ENCODE results near the gene C1orf198. TPM values are rescaled to one million over a fixed set of nuclear protein-coding genes. Genes with fewer than 3 reads are reported as not detected.

The C1orf198 gene
- total and polyA plus RNA-seq, 4 experiments from 2014 or later: 4.2 to 5.0 (median 4.6) TPM

- Histone ChIP-seq H3K4me3 (ENCODE audit: low read length in 2 of 2) (no peak overlapping the region), H3K36me3 (ENCODE audit: insufficient read depth, low read length) (no peaks in the 10 kb centered on the region), H3K4me1 (ENCODE audit: insufficient read depth, low read length) (peaks cover 2% of the 10 kb centered on the region), H3K9me3 (ENCODE audit: control insufficient read depth in 1 of 2, low read length in 2 of 2) (no peaks in the 10 kb centered on the region), H3K27ac (ENCODE audit: low read depth, low read length) (no peak overlapping the region), H3K27me3 (ENCODE audit: insufficient read depth, low read length) (no peaks in the 10 kb centered on the region)
- H3K4me3 Mint-ChIP-seq: peak overlapping the region in 1 of 8 donors; percentile 10
- H3K27ac Mint-ChIP-seq: no peak overlapping the region
- intact Hi-C loops (cut with micrococcal nuclease): no loop called here
- ChIA-PET CTCF (ENCODE audit: partially characterized antibody) (no interaction called here), POLR2A (ENCODE audit: partially characterized antibody) (no interaction called here)
- no peaks in the 10 kb centered on the region for H3K36me3 Mint-ChIP-seq
- H3K9me3 Mint-ChIP-seq: no peaks in the 10 kb centered on the region
- H3K27me3 Mint-ChIP-seq: no peaks in the 10 kb centered on the region
- DNase-seq: no peak
- H3K4me1 Mint-ChIP-seq: peaks cover 4 to 8% (median 6%) of the 10 kb centered on the region in 4 donors
Measured at GRCh38 chr1:230861489-230861888, 6.8 kb downstream of the C1orf198 start.

GRCh38 chr1:230860617-230861384 lies 7.5 kb downstream of the C1orf198 start:
- Mint-ChIP-seq H3K9me3 (no peaks in the 10 kb centered on the region), H3K4me3 (no peak overlapping the region), H3K4me1 (peaks cover 4 to 7% (median 5%) of the 10 kb centered on the region in 4 donors), H3K27ac (no peak overlapping the region), H3K36me3 (no peaks in the 10 kb centered on the region), H3K27me3 (no peaks in the 10 kb centered on the region)
- H3K4me3 ChIP-seq (ENCODE audit: low read length in 2 of 2): no peak overlapping the region
- no peaks in the 10 kb centered on the region for H3K36me3 ChIP-seq (ENCODE audit: insufficient read depth, low read length)
- POLR2A ChIA-PET (ENCODE audit: partially characterized antibody): no interaction called here
- intact Hi-C loops (cut with micrococcal nuclease): no loop called here
- H3K27ac ChIP-seq (ENCODE audit: low read depth, low read length): no peak overlapping the region
- H3K9me3 ChIP-seq (ENCODE audit: control insufficient read depth in 1 of 2, low read length in 2 of 2): no peaks in the 10 kb centered on the region
- CTCF ChIA-PET (ENCODE audit: partially characterized antibody): no interaction called here
- no peak for DNase-seq
- no peaks in the 10 kb centered on the region for H3K27me3 ChIP-seq (ENCODE audit: insufficient read depth, low read length)
- H3K4me1 ChIP-seq (ENCODE audit: insufficient read depth, low read length): no peaks in the 10 kb centered on the region

GRCh38 chr1:230858918-230859729 lies 9.2 kb downstream of the C1orf198 start:
- no peaks in the 10 kb centered on the region for H3K4me1 ChIP-seq (ENCODE audit: insufficient read depth, low read length)
- Mint-ChIP-seq H3K9me3 (no peaks in the 10 kb centered on the region), H3K4me1 (peaks cover 3 to 7% (median 5%) of the 10 kb centered on the region in 4 donors), H3K27ac (no peak overlapping the region), H3K36me3 (no peaks in the 10 kb centered on the region), H3K27me3 (no peaks in the 10 kb centered on the region), H3K4me3 (no peak overlapping the region)
- ChIA-PET CTCF (ENCODE audit: partially characterized antibody) (no interaction called here), POLR2A (ENCODE audit: partially characterized antibody) (no interaction called here)
- intact Hi-C loops (cut with micrococcal nuclease): no loop called here
- no peak for DNase-seq
- no peaks in the 10 kb centered on the region for H3K27me3 ChIP-seq (ENCODE audit: insufficient read depth, low read length)
- no peaks in the 10 kb centered on the region for H3K9me3 ChIP-seq (ENCODE audit: control insufficient read depth in 1 of 2, low read length in 2 of 2)
- no peak overlapping the region for H3K27ac ChIP-seq (ENCODE audit: low read depth, low read length)
- H3K4me3 ChIP-seq (ENCODE audit: low read length in 2 of 2): no peak overlapping the region
- no peaks in the 10 kb centered on the region for H3K36me3 ChIP-seq (ENCODE audit: insufficient read depth, low read length)

- DNase-seq: no peak
Measured at GRCh38 chr1:230858236-230858820, 10.0 kb downstream of the C1orf198 start.

GRCh38 chr1:230857822-230858221 lies 10.5 kb downstream of the C1orf198 start:
- Histone ChIP-seq H3K27me3 (ENCODE audit: insufficient read depth, low read length) (no peaks in the 10 kb centered on the region), H3K27ac (ENCODE audit: low read depth, low read length) (no peak overlapping the region), H3K4me1 (ENCODE audit: insufficient read depth, low read length) (no peaks in the 10 kb centered on the region), H3K36me3 (ENCODE audit: insufficient read depth, low read length) (no peaks in the 10 kb centered on the region), H3K4me3 (ENCODE audit: low read length in 2 of 2) (no peak overlapping the region), H3K9me3 (ENCODE audit: control insufficient read depth in 1 of 2, low read length in 2 of 2) (no peaks in the 10 kb centered on the region)
- intact Hi-C loops (cut with micrococcal nuclease): no loop called here
- ChIA-PET POLR2A (ENCODE audit: partially characterized antibody) (no interaction called here), CTCF (ENCODE audit: partially characterized antibody) (no interaction called here)
- H3K36me3 Mint-ChIP-seq: peaks cover 4 to 6% of the 10 kb centered on the region in 2 donors
- H3K27ac Mint-ChIP-seq: no peak overlapping the region
- H3K9me3 Mint-ChIP-seq: no peaks in the 10 kb centered on the region
- no peak overlapping the region for H3K4me3 Mint-ChIP-seq
- no peak for DNase-seq
- no peaks in the 10 kb centered on the region for H3K27me3 Mint-ChIP-seq
- peaks cover 0 to 4% (median 0%) of the 10 kb centered on the region in 4 donors for H3K4me1 Mint-ChIP-seq

More at GRCh38 chr1:230858236-230858820, 10.0 kb downstream of the C1orf198 start:
- no peaks in the 10 kb centered on the region for H3K27me3 Mint-ChIP-seq
- intact Hi-C loops (cut with micrococcal nuclease): no loop called here
- no peaks in the 10 kb centered on the region for H3K36me3 ChIP-seq (ENCODE audit: insufficient read depth, low read length)
- H3K27me3 ChIP-seq (ENCODE audit: insufficient read depth, low read length): no peaks in the 10 kb centered on the region
- H3K27ac ChIP-seq (ENCODE audit: low read depth, low read length): no peak overlapping the region
- no peak overlapping the region for H3K27ac Mint-ChIP-seq
- H3K4me3 ChIP-seq (ENCODE audit: low read length in 2 of 2): no peak overlapping the region
- no peaks in the 10 kb centered on the region for H3K4me1 ChIP-seq (ENCODE audit: insufficient read depth, low read length)
- peaks cover 0 to 6% (median 3%) of the 10 kb centered on the region in 4 donors for H3K4me1 Mint-ChIP-seq
- H3K9me3 ChIP-seq (ENCODE audit: control insufficient read depth in 1 of 2, low read length in 2 of 2): no peaks in the 10 kb centered on the region
- no peak overlapping the region for H3K4me3 Mint-ChIP-seq
- POLR2A ChIA-PET (ENCODE audit: partially characterized antibody): no interaction called here
- CTCF ChIA-PET (ENCODE audit: partially characterized antibody): no interaction called here
- no peaks in the 10 kb centered on the region for H3K9me3 Mint-ChIP-seq
- peaks cover 2 to 3% of the 10 kb centered on the region in 2 donors for H3K36me3 Mint-ChIP-seq

DNA sequence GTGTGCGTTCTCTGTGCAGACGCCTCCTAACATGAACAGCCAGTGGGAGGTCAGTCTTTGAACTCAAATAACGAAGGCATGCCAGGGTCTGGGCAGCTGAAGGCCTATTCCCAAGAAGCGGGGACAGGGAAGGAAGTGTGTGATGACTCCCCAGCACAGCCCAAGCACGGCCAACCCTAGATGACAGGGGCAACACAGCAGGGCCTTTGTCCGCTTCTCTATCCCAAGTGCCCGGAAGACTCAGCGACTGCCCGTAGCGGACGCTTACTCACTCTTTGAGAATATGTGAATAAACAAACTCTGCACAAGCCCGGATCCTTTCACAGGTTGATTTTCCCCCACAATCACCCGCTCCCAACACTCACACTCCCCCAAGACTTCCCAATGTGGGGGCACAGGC lies 11.2 kb downstream of the C1orf198 start:
- POLR2A ChIA-PET (ENCODE audit: partially characterized antibody): no interaction called here
- Mint-ChIP-seq H3K9me3 (no peaks in the 10 kb centered on the region), H3K27me3 (no peaks in the 10 kb centered on the region), H3K4me3 (no peak overlapping the region), H3K4me1 (peaks cover 0 to 4% (median 0%) of the 10 kb centered on the region in 4 donors), H3K27ac (no peak overlapping the region), H3K36me3 (peaks cover 6 to 12% of the 10 kb centered on the region in 2 donors)
- Histone ChIP-seq H3K4me1 (ENCODE audit: insufficient read depth, low read length) (no peaks in the 10 kb centered on the region), H3K36me3 (ENCODE audit: insufficient read depth, low read length) (no peaks in the 10 kb centered on the region), H3K27me3 (ENCODE audit: insufficient read depth, low read length) (no peaks in the 10 kb centered on the region), H3K27ac (ENCODE audit: low read depth, low read length) (no peak overlapping the region), H3K4me3 (ENCODE audit: low read length in 2 of 2) (no peak overlapping the region), H3K9me3 (ENCODE audit: control insufficient read depth in 1 of 2, low read length in 2 of 2) (no peaks in the 10 kb centered on the region)
- DNase-seq: no peak
- intact Hi-C loops (cut with micrococcal nuclease): no loop called here
- CTCF ChIA-PET (ENCODE audit: partially characterized antibody): no interaction called here

GRCh38 chr1:230855886-230856285 lies 12.4 kb downstream of the C1orf198 start:
- CTCF ChIA-PET (ENCODE audit: partially characterized antibody): no interaction called here
- no peak for DNase-seq
- H3K4me3 ChIP-seq (ENCODE audit: low read length in 2 of 2): no peak overlapping the region
- H3K36me3 ChIP-seq (ENCODE audit: insufficient read depth, low read length): no peaks in the 10 kb centered on the region
- no peaks in the 10 kb centered on the region for H3K9me3 ChIP-seq (ENCODE audit: control insufficient read depth in 1 of 2, low read length in 2 of 2)
- Mint-ChIP-seq H3K4me3 (no peak overlapping the region), H3K9me3 (no peaks in the 10 kb centered on the region), H3K36me3 (peaks cover 6 to 15% of the 10 kb centered on the region in 2 donors), H3K4me1 (peaks cover 0 to 4% (median 0%) of the 10 kb centered on the region in 4 donors), H3K27me3 (no peaks in the 10 kb centered on the region), H3K27ac (no peak overlapping the region)
- no peaks in the 10 kb centered on the region for H3K4me1 ChIP-seq (ENCODE audit: insufficient read depth, low read length)
- POLR2A ChIA-PET (ENCODE audit: partially characterized antibody): no interaction called here
- H3K27me3 ChIP-seq (ENCODE audit: insufficient read depth, low read length): no peaks in the 10 kb centered on the region
- intact Hi-C loops (cut with micrococcal nuclease): no loop called here
- H3K27ac ChIP-seq (ENCODE audit: low read depth, low read length): no peak overlapping the region

Measured in CD4-positive, alpha-beta memory T cell (primary cell).